ENCODE measurements around the gene RAB40C.

Gene RAB40C

GRCh38 chr16:672371-672770 lies 82.5 kb downstream of the RAB40C start:
- no peaks in the 10 kb centered on the region for H3K9me2 ChIP-seq (replicated peaks; ENCODE audit: insufficient read depth, low read length)
- H2AFZ ChIP-seq (ENCODE audit: low read length) = no peak overlapping the region
- peaks cover 24% of the 10 kb centered on the region for H3K79me2 ChIP-seq (ENCODE audit: low read length)
- no peak for DNase-seq
- TF ChIP-seq EZH2 (optimal IDR thresholded peaks at IDR 0.05; ENCODE audit: low read depth, low read length) = no peak
- no peak for TF ChIP-seq EZH2phosphoT487 (IDR thresholded peaks at IDR 0.05; ENCODE audit: low read length)
- TF ChIP-seq CTCF (IDR thresholded peaks at IDR 0.05; ENCODE audit: low read length) = no peak
- H3K4me1 ChIP-seq (ENCODE audit: low read length) = peaks cover 9% of the 10 kb centered on the region; the same call in 1 of the 2 replicates
- H4K20me1 ChIP-seq (ENCODE audit: insufficient read depth, low read length) = no peaks in the 10 kb centered on the region
- no peak overlapping the region for H3K27ac ChIP-seq (ENCODE audit: low read length)
- no peaks in the 10 kb centered on the region for H3F3A ChIP-seq (ENCODE audit: insufficient read depth, low read length)
- no peaks in the 10 kb centered on the region for H3K27me3 ChIP-seq (replicated peaks; ENCODE audit: insufficient read depth, low read length)
- H3K4me3 ChIP-seq (ENCODE audit: low read length) = no peak overlapping the region
- no peaks in the 10 kb centered on the region for H3K9me3 ChIP-seq (replicated peaks; ENCODE audit: insufficient read depth, low read length)
- H3K4me2 ChIP-seq (ENCODE audit: low read depth, low read length) = no peak overlapping the region
- no peaks in the 10 kb centered on the region; the same call in 1 of the 2 replicates for H3K36me3 ChIP-seq (replicated peaks; ENCODE audit: insufficient read depth, low read length)
- no peak overlapping the region for H3K9ac ChIP-seq (ENCODE audit: low read length)

- H3K9me2 ChIP-seq (replicated peaks; ENCODE audit: insufficient read depth, low read length) = no peaks in the 10 kb centered on the region
- H3K4me1 ChIP-seq (ENCODE audit: low read length) = 0 out of 2 replicates have a peak, but pooled peaks cover 6% of the 10 kb centered on the region
- no peak overlapping the region for H2AFZ ChIP-seq (ENCODE audit: low read length)
- no peak overlapping the region for H3K27ac ChIP-seq (ENCODE audit: low read length)
- H3K79me2 ChIP-seq (ENCODE audit: low read length) = peaks cover 24% of the 10 kb centered on the region
- no peak for DNase-seq
- H3K27me3 ChIP-seq (replicated peaks; ENCODE audit: insufficient read depth, low read length) = no peaks in the 10 kb centered on the region
- H4K20me1 ChIP-seq (ENCODE audit: insufficient read depth, low read length) = no peaks in the 10 kb centered on the region
- H3K4me3 ChIP-seq (ENCODE audit: low read length) = no peak overlapping the region
- no peak for TF ChIP-seq EZH2 (optimal IDR thresholded peaks at IDR 0.05; ENCODE audit: low read depth, low read length)
- TF ChIP-seq CTCF (IDR thresholded peaks at IDR 0.05; ENCODE audit: low read length) = no peak
- no peak for TF ChIP-seq EZH2phosphoT487 (IDR thresholded peaks at IDR 0.05; ENCODE audit: low read length)
- no peaks in the 10 kb centered on the region for H3F3A ChIP-seq (ENCODE audit: insufficient read depth, low read length)
- no peaks in the 10 kb centered on the region; the same call in 1 of the 2 replicates for H3K36me3 ChIP-seq (replicated peaks; ENCODE audit: insufficient read depth, low read length)
- H3K9ac ChIP-seq (ENCODE audit: low read length) = no peak overlapping the region
- H3K9me3 ChIP-seq (replicated peaks; ENCODE audit: insufficient read depth, low read length) = no peaks in the 10 kb centered on the region
- no peak overlapping the region for H3K4me2 ChIP-seq (ENCODE audit: low read depth, low read length)
Observed at GRCh38 chr16:672851-673250, 83.0 kb downstream of the RAB40C start.

- no peak for DNase-seq
- H3F3A ChIP-seq (ENCODE audit: insufficient read depth, low read length) = no peaks in the 10 kb centered on the region
- H3K4me1 ChIP-seq (ENCODE audit: low read length) = 0 out of 2 replicates have a peak, but pooled peaks cover 6% of the 10 kb centered on the region
- no peak overlapping the region for H3K4me3 ChIP-seq (ENCODE audit: low read length)
- no peaks in the 10 kb centered on the region; the same call in 1 of the 2 replicates for H3K36me3 ChIP-seq (replicated peaks; ENCODE audit: insufficient read depth, low read length)
- H3K9me2 ChIP-seq (replicated peaks; ENCODE audit: insufficient read depth, low read length) = no peaks in the 10 kb centered on the region
- H3K4me2 ChIP-seq (ENCODE audit: low read depth, low read length) = no peak overlapping the region
- TF ChIP-seq CTCF (IDR thresholded peaks at IDR 0.05; ENCODE audit: low read length) (no peak), EZH2 (optimal IDR thresholded peaks at IDR 0.05; ENCODE audit: low read depth, low read length) (no peak), EZH2phosphoT487 (IDR thresholded peaks at IDR 0.05; ENCODE audit: low read length) (no peak)
- H3K27ac ChIP-seq (ENCODE audit: low read length) = no peak overlapping the region
- H3K27me3 ChIP-seq (replicated peaks; ENCODE audit: insufficient read depth, low read length) = no peaks in the 10 kb centered on the region
- no peak overlapping the region for H2AFZ ChIP-seq (ENCODE audit: low read length)
- no peaks in the 10 kb centered on the region for H4K20me1 ChIP-seq (ENCODE audit: insufficient read depth, low read length)
- peaks cover 18% of the 10 kb centered on the region for H3K79me2 ChIP-seq (ENCODE audit: low read length)
- no peaks in the 10 kb centered on the region for H3K9me3 ChIP-seq (replicated peaks; ENCODE audit: insufficient read depth, low read length)
- no peak overlapping the region for H3K9ac ChIP-seq (ENCODE audit: low read length)
Observed at GRCh38 chr16:673399-673991, 83.6 kb downstream of the RAB40C start.

Data from MM.1S (cell line).